DMS153 treated with DMSO at 0.1 percent for 48 hours (cell line): Measurements from ENCODE around the gene MRPL55.
"Not testable (repeated sequence)": the region's sequence is repeated elsewhere in the genome, so short reads cannot be mapped to it uniquely, and the experiment has no call there.

ENCODE experiments used
- DNase-seq: peaks from one replicate; lab custom pipeline; 2025; ENCODE audit not compliant: unreplicated experiment; lab: John Stamatoyannopoulos, UW

The MRPL55 gene

GRCh38 chr1:228125185-228125584 lies 16.1 kb upstream of the MRPL55 start:
- no peak for DNase-seq

- DNase-seq: no peak
Observed at GRCh38 chr1:228123505-228123904, 14.4 kb upstream of the MRPL55 start.

GRCh38 chr1:228122921-228123441 lies 13.9 kb upstream of the MRPL55 start:
- no peak for DNase-seq

GRCh38 chr1:228120857-228121489 lies 11.9 kb upstream of the MRPL55 start:
- no peak for DNase-seq

GRCh38 chr1:228120351-228120750 lies 11.3 kb upstream of the MRPL55 start:
- no peak for DNase-seq

- DNase-seq: no peak
Observed at GRCh38 chr1:228118040-228118439, 8.9 kb upstream of the MRPL55 start.

GRCh38 chr1:228117335-228117734 lies 8.2 kb upstream of the MRPL55 start:
- DNase-seq: no peak

- no peak for DNase-seq
Observed at GRCh38 chr1:228114827-228115226, 5.7 kb upstream of the MRPL55 start.

GRCh38 chr1:228112617-228113016 lies 3.5 kb upstream of the MRPL55 start:
- DNase-seq: no peak

GRCh38 chr1:228112167-228112566 lies 3.1 kb upstream of the MRPL55 start:
- DNase-seq: no peak

- DNase-seq: not testable (repeated sequence)
Observed at GRCh38 chr1:228111315-228111714, 2.2 kb upstream of the MRPL55 start.

GRCh38 chr1:228110556-228110955 lies 1.5 kb upstream of the MRPL55 start:
- no peak for DNase-seq

GRCh38 chr1:228109962-228110488 lies 926 bp upstream of the MRPL55 start:
- DNase-seq: no peak

GRCh38 chr1:228108742-228109072 lies 392 bp downstream of the MRPL55 start:
- no peak for DNase-seq

GRCh38 chr1:228108055-228108690 lies 926 bp downstream of the MRPL55 start:
- DNase-seq: no peak

GRCh38 chr1:228107636-228108035 lies 1.5 kb downstream of the MRPL55 start:
- DNase-seq: no peak

GRCh38 chr1:228106800-228107054 lies 2.4 kb downstream of the MRPL55 start:
- DNase-seq: no peak

- no peak for DNase-seq
Observed at GRCh38 chr1:228105996-228106799, 2.9 kb downstream of the MRPL55 start.

GRCh38 chr1:228105270-228105995 lies 3.7 kb downstream of the MRPL55 start:
- no peak for DNase-seq

- DNase-seq: no peak
Observed at GRCh38 chr1:228104526-228105269, 4.4 kb downstream of the MRPL55 start.
